SW480 (cell line): ENCODE data around the gene GIMAP1.
A peak's percentile ranks its signal among the peaks of the same experiment; 100 is the strongest.

Experiments used
- DNase-seq: peaks from one replicate; pipeline ENCODE4 v3.0.0-alpha.2; 2016; ENCODE audit warnings: low spot score

GIMAP1 gene

DNA sequence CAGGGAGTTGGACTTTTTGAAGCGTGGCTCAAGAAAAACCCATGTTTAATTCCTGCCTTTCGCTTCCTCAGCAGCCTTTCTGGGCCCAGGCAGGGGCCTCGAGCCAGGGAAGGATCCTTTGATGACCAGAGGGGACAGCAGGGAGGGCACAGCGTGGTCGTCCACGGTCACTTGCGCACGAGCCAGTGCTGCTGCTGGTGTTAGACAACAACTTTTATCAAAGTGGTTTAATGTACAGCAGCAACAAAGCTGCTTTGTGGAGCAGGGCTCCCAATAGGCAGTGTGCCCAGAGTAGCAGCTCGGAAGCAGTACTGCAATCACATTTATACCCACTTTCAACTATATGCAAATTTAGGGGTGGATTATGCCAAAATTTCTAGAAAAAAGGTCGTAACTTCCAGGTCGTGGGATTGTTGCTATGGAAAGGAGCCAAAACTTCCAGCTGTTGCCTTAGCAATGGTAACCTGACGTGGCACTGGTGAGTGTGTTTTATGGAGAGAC lies 6.1 kb downstream of the GIMAP1 start:
- no peak for DNase-seq

- DNase-seq = no peak
Measured at GRCh38 chr7:150723467-150723866, 7.1 kb downstream of the GIMAP1 start.

DNA sequence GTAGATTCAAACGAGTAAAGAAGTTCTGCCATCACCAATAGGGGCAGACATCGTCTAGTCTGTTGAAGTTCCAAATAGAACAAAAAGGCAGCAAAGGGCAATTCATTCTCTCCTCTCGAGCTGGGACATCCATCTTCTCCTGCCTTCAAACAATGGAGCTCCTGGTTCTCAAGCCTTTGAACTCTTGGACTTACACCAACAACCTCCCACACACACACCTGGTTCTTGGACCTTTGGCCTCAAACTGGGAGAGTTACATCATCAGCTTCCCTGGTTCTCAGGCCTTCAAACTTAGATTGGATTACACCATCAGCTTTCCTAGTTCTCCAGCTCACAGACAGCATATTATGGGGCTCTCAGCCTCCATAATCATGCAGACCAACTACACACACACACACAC lies 11.0 kb downstream of the GIMAP1 start:
- DNase-seq = peak; percentile 70

DNA sequence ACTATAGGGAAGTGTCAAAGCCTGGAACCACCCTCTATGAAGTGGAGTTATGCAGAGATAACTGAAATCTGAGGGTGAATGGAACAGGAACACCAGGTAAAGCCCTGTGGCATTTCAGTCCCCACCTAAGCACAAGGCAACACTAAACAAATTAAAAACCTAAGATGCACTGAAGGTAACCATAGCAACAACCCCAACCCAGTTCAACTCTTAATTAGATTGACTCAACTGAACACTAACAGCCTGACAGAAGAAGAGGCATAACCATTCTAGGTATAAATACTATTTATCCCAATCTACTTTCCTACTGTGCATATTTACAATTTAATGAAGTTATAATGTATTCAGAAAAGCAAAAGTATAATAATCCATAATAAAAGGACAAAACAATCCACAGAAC lies 11.6 kb downstream of the GIMAP1 start:
- DNase-seq = no peak

- no peak for DNase-seq
Measured at GRCh38 chr7:150728609-150729008, 12.2 kb downstream of the GIMAP1 start.

DNA sequence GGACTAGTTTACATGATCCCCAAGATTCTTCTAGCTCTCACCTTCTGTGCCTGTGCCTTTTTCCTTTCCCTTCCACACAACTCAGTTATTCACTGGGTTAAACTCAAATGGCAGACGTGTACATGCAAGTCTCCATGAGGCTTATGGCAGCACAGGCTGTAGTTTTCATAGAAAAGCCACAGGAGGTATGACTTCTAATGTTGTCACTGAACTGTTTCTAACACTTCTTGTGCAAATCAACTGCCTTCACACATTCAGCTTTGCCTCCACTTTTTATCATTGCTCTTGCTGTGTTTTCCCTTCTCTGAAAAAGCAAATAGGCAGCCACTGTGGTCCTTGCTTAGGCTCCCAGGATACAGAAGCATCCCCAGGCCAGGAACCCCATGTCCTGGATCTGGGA lies 15.5 kb downstream of the GIMAP1 start:
- DNase-seq = no peak

DNA sequence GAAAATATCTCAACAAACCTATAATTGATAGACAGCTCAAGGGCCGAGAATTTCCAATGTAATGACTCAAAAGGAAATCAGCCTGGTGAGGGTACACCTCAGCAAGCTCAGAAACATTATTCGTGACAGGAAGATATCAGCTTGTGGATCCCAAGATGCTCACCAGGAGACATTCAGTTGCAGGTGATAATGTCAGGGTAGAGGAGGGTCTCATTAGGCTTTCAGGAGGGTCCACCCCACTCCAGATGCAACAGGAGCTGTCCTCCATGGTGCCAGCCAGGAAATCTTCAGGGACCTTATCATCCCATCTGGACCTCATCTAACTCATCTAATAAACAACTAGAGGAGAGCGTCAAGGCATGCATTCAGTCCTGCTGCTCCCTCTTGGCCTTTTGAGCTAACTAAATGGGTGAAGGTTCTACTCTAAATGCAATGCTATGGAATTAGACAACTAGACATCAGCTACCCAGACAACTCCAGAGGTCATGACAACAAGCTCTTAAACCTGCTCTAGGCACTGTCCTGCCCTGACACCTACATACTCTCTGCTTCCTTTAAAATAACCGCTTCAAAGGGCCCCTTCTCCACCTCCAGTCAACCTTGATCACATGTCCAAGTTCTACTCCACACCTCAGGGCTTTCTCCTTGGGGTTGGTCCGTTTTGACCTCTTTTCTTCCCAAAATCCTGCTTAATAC lies 16.5 kb downstream of the GIMAP1 start:
- DNase-seq = no peak

DNA sequence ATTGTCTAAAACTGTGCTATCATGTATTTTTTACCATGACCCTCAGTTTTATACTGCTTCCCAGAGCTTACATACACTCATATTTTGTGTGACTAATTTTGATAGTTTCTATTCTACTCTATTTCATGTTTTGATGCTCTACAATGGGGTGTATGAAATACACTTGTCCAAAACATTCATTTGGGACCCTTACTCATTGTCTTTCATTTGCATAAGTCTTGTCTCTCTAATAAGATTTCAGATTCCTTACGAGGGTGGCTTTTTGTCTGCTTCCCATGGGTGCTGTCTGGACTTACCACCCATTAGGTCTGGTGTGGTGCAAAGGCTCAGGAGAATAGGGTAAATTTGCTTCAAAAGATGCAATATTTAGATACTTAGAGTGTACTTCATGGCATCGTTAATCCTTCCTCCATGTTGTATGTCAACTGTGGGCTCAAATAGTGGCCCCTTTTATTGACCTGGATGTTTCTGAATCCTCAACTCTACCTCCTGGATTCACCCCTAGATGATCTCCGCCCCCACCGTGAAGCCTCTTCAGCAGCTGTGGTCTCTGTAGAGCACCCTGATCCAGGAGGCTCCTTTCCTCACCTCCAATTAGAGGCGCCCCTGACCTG lies 17.2 kb downstream of the GIMAP1 start:
- DNase-seq = no peak

- no peak for DNase-seq
Measured at GRCh38 chr7:150734254-150734653, 17.8 kb downstream of the GIMAP1 start.

DNA sequence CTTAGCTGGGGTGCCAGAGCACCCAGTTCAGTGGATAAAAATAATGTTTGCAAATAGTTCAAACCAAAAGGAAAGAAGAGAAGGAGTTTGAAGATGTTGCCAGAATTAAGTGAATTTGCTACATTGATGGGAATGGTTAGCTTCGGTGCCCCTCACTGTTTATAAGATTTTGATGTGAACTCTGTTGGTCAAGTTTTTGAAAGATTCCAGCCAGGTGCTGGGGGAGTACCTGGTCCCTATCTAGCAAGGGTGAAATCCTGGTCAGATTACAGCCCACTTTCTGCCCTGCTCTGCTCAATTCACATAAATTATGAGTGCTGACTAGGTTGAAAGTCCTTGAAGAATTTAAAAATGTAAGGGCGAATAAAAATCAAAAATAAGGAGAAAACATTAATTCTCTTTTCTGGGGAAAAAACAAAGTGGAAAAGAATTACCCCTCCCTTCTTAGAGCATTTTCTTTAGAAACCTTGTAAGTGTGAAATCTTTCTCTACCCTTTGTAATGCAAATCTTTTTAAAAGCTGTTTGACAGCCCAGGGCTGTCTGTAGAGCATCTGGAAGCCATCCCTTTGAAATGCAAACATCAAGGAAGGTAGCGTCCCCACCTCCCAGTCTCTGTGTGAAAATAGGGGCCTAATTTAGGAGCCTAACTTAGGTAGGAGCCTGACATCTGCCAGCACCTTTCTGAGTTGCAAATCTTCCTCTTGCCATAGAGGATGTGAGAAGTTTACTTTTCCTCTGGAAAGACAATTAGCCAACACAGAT lies 19.4 kb downstream of the GIMAP1 start:
- no peak for DNase-seq

DNA sequence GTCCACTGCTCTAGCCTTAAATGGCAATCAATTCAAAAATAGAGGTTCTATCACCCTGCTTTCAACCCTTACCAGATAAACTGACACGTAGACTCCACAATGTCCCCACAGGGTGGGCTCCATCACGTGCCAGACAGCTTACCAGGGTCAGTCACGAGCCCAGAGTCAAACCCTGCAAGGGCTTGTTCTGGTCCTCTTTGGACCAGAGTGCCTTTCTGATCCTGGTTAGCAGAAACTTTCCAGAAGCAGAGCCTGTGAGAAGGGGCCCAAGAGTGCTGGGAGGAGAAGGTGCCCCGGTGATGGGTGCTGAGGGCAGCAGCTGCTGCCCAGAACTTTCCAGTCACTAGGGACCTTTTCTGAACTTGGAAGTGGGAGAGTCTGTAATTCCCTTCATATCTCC lies 20.5 kb downstream of the GIMAP1 start:
- DNase-seq = no peak

GRCh38 chr7:150737265-150738055 lies 21.0 kb downstream of the GIMAP1 start, which contains the start of gene GIMAP5:
TSS of gene GIMAP5 (plus strand) at chr7:150737418. CDS start at chr7:150740885, 3,467 bp downstream.
- DNase-seq = no peak

DNA sequence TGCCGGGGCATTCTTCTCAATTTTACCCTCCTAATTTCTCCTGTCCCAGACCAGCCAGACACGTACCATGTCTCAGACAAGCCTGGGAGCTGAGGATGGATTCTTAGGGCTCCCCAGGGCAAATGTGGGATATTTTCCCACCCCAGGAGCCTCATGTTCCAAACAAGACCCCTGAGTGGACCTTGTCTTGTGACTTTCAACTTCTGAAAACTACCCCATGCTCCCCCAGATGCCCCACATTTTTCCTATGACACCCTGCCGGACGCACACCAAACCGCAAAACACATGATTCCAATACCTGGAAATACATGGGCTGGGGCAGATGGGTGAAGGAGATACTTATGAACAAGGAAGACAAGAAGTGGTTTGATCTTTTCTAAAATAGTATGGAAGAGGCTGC lies 21.7 kb downstream of the GIMAP1 start:
- DNase-seq = no peak

- peak; percentile 62 for DNase-seq
Measured at GRCh38 chr7:150738591-150739001, 22.2 kb downstream of the GIMAP1 start.

DNA sequence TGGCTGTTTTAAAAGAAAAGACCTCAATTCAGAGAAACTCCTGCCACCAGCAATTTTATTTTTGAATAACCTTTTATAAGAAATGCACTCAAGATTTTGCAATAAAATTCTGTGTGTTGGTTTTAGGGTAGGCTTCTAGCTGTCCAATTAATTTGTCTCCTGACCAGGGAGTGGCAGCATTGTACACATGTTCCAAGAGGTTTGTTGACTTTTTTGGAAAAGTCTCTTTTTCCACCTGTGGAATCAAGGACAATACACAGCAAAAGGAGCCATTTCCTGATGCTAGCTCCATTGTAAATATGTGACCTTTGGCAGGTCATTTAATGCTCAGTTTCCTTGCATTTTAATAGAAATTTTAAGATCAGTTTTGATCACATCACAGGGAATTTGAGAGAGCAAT lies 22.6 kb downstream of the GIMAP1 start:
- DNase-seq = peak; percentile 17

DNA sequence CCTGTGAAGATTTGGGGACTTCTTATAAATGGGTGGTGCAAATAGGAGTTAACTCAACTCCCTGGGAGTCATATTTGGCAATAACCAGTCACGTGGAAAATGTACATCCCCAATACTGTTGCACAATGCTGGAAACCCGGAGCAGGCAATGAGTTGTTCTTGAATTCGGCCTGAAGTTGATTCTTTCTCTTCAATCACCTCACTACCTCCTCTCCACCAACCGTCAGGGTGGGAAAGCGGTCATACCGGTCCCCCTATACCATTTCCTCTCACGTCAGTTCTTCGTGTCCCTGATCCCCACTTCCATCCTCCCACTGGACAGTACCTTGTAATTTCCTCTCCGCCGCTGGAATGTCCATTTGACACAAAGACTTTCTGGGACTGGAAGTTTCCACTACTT lies 23.6 kb downstream of the GIMAP1 start:
- DNase-seq = no peak

- DNase-seq = no peak
Measured at GRCh38 chr7:150742286-150742968, 26.0 kb downstream of the GIMAP1 start.

DNA sequence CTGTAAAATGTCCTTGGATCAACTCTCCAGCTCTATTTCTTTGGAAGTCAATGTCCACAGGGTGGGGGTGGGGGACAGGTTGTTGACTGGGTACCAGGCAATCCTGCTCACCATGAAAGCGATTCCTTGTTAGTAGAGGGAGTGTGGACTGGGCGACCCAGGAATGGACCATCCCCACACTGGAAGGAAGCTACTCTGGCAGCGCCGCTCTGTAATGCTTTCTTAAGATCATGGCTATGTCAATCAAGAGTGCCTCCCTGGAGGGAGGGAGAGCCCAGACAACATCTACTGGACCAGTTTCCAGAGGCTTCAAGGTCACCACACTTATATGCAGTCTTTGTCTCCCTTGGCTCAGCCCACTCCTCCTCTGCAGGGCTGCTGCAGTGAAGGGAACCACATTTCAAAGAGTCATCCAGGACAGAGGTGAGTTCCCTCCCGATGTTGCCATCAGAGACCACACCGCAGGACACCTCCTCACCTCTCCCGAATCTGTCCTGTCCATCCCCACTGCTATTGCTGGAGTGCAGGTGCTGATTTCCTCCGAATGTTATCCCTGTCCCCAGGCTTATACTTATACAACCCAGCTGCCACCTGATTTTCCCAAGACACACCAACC lies 27.7 kb downstream of the GIMAP1 start:
- no peak for DNase-seq

DNA sequence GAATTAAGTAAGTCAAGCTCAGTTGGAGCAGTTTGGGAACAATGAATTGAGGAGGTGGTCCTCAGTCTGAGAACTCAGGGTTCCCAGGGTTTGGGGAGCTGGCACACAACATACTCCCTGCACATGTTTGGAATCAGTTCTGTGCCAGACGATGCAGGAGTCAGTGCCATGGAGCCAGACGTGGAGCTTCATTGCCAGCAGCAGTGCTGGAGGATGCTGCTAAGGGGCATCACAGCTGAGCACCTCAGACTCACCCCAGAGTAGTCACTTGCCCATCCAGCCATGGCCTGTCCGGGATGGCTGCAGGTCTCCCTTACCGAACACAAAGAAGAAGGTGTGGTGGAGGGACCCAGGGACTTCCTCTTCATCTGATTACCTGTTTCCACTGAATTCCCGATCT lies 28.7 kb downstream of the GIMAP1 start:
- DNase-seq = no peak

DNA sequence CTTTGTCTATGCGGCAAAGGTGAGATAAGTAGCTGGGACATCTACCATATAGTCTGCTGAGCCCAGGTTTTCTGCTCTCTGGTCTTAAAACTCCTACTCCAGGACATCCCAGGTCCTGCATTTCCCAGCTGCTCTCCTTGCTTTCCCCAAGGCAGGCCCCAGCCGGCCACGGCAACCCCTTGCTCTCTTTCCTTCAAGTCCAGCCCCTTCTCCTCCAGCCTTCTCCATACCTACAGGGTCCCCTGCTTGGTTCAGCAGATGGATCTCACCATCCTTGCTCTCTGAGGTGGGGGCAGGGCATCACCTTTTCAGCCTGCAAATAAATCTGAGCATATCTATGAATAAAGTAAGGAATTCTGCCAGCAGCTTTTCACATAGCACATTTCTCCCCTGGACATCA lies 29.5 kb downstream of the GIMAP1 start:
- DNase-seq = no peak

DNA sequence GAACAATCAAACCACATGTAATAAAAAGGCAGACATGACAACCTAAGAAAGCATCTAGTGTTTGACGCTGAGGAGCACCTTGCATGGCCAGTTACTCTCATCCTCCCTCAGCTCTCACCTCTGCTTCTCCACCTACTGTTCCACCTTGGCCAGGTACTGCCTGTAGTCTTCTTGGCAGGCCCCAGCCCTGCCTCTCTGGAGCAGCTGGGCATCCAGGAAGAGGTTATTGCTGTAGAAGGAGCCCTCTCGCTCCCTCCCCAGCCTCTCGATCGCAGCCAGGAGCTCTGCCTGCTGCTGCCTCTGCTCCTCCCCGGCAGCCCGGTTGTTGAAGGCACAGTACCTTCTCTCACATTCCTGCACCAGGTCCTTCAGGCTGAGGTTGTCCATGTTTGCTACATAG lies 30.5 kb downstream of the GIMAP1 start:
- no peak for DNase-seq
